DND-41 (cell line): ENCODE measurements around the gene TBX2.

Source experiments
- ATAC-seq: fragments of 200-7000 bp; cut with Tn5 transposase; 3 replicates; pipeline ENCODE4 v1.9.1; 2021; ENCODE audit warnings: low read depth; ENCODE audit not compliant: insufficient read depth
- DNase-seq: peaks from one replicate; pipeline ENCODE4 v3.0.0-alpha.2; 2020
- H2AFZ ChIP-seq: 2 replicates; pipeline ENCODE4 v1.6.0; 2012; ENCODE audit warnings: low read depth, low read length
- H3K27ac ChIP-seq: 2 replicates; pipeline ENCODE4 v1.5.1; 2012; ENCODE audit warnings: low read length, inconsistent platforms
- H3K27me3 ChIP-seq: fragments of 200-600 bp; sonication (generic); 2 replicates; pipeline ENCODE4 v1.6.0; 2012; ENCODE audit warnings: low read length, mild to moderate bottlenecking, inconsistent platforms; ENCODE audit not compliant: insufficient read depth, poor library complexity
- H3K36me3 ChIP-seq: 2 replicates; pipeline ENCODE4 v1.5.1; 2012; ENCODE audit warnings: low read length, inconsistent platforms; ENCODE audit not compliant: insufficient read depth
- H3K4me1 ChIP-seq: 2 replicates; pipeline ENCODE4 v1.5.1; 2012; ENCODE audit warnings: mild to moderate bottlenecking, low read length; ENCODE audit not compliant: insufficient read depth
- H3K4me2 ChIP-seq: 2 replicates; pipeline ENCODE4 v1.6.0; 2012; ENCODE audit warnings: mild to moderate bottlenecking, moderate library complexity, low read length, inconsistent platforms; ENCODE audit not compliant: insufficient read depth
- H3K4me3 ChIP-seq, 2 experiments: fragments of 200-600 bp in 1 of 2; shearing (Covaris generic) in 1 of 2; 2 replicates each; pipeline ENCODE4 v1.5.1; 2012 to 2016; ENCODE audit warnings: inconsistent platforms in 2 of 2, low read length in 2 of 2, mild to moderate bottlenecking in 2 of 2, low read depth in 1 of 2, moderate library complexity in 1 of 2
- H3K79me2 ChIP-seq: 2 replicates; pipeline ENCODE4 v1.6.0; 2012; ENCODE audit warnings: low read length, inconsistent platforms; ENCODE audit not compliant: insufficient read depth
- H3K9ac ChIP-seq: 2 replicates; pipeline ENCODE4 v1.6.0; 2012; ENCODE audit warnings: low read depth, mild to moderate bottlenecking, inconsistent platforms, low read length, moderate library complexity
- H3K9me3 ChIP-seq: 2 replicates; pipeline ENCODE4 v1.5.1; 2012; ENCODE audit warnings: low read length, moderate library complexity, mild to moderate bottlenecking, inconsistent platforms; ENCODE audit not compliant: insufficient read depth, severe bottlenecking
- H4K20me1 ChIP-seq: 2 replicates; pipeline ENCODE4 v1.6.0; 2012; ENCODE audit warnings: low read length; ENCODE audit not compliant: insufficient read depth
- EZH2 ChIP-seq: IDR thresholded peaks from 3 replicates; pipeline ENCODE4 v1.6.1; 2012; ENCODE audit warnings: borderline replicate concordance, low read depth, mild to moderate bottlenecking, moderate library complexity, low read length, inconsistent platforms; ENCODE audit not compliant: severe bottlenecking
- TF ChIP-seq, protein P1 (sequence below): IDR thresholded peaks from 2 replicates; pipeline ENCODE4 v1.5.1; 2012; ENCODE audit warnings: borderline replicate concordance, low read length, moderate library complexity, mild to moderate bottlenecking; ENCODE audit not compliant: poor library complexity, severe bottlenecking; ENCODE audit errors: extremely low read depth

The TBX2 gene

DNA sequence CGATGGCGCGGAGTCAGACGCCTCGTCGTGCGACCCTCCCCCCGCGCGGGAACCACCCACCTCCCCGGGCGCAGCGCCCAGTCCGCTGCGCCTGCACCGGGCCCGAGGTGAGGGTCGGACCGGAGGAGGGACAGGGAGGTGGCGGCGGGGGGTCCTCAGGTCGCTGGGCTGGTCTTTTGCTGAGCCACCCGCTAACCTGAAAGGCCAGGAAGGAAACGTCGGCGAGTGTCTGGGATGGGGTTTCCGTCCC lies 4.9 kb downstream of the TBX2 start:
- no peak for ATAC-seq
- Histone ChIP-seq H3K9me3 (no peaks in the 10 kb centered on the region), H4K20me1 (no peaks in the 10 kb centered on the region), H3K27ac (no peak overlapping the region), H3K4me3 (no peak overlapping the region), H3K4me2 (no peak overlapping the region), H3K79me2 (no peaks in the 10 kb centered on the region), H3K27me3 (peaks cover 10% of the 10 kb centered on the region), H2AFZ (no peak overlapping the region), H3K36me3 (no peaks in the 10 kb centered on the region), H3K4me1 (no peaks in the 10 kb centered on the region), H3K9ac (no peak overlapping the region)
- no peak for DNase-seq
- TF ChIP-seq EZH2, result no peak
- TF ChIP-seq, protein P1, sequence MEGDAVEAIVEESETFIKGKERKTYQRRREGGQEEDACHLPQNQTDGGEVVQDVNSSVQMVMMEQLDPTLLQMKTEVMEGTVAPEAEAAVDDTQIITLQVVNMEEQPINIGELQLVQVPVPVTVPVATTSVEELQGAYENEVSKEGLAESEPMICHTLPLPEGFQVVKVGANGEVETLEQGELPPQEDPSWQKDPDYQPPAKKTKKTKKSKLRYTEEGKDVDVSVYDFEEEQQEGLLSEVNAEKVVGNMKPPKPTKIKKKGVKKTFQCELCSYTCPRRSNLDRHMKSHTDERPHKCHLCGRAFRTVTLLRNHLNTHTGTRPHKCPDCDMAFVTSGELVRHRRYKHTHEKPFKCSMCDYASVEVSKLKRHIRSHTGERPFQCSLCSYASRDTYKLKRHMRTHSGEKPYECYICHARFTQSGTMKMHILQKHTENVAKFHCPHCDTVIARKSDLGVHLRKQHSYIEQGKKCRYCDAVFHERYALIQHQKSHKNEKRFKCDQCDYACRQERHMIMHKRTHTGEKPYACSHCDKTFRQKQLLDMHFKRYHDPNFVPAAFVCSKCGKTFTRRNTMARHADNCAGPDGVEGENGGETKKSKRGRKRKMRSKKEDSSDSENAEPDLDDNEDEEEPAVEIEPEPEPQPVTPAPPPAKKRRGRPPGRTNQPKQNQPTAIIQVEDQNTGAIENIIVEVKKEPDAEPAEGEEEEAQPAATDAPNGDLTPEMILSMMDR, result no peak

DNA sequence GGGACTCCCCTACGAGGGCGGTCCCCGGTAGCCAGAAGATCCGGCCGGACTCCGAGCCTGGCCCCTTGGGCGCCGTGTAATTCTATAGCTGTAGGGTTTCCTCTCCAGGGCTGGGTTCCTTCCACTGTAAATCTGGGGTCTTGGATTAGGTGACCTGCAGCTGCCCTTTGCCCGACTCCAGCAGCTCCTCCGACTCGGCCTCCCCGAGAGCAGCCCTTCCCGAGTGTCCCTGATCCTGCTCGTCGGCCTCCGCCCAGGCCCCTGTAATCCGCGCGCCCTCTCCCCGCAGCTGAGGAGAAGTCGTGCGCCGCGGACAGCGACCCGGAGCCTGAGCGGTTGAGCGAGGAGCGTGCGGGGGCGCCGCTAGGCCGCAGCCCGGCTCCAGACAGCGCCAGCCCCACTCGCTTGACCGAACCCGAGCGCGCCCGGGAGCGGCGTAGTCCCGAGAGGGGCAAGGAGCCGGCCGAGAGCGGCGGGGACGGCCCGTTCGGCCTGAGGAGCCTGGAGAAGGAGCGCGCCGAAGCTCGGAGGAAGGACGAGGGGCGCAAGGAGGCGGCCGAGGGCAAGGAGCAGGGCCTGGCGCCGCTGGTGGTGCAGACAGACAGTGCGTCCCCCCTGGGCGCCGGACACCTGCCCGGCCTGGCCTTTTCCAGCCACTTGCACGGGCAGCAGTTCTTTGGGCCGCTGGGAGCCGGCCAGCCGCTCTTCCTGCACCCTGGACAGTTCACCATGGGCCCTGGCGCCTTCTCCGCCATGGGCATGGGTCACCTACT lies 5.5 kb downstream of the TBX2 start:
- H4K20me1 ChIP-seq, result no peaks in the 10 kb centered on the region
- no peak overlapping the region for H3K4me3 ChIP-seq
- H3K9ac ChIP-seq, result no peak overlapping the region
- H3K9me3 ChIP-seq, result no peaks in the 10 kb centered on the region
- DNase-seq, result no peak
- no peak for ATAC-seq
- no peak overlapping the region for H3K27ac ChIP-seq
- no peak overlapping the region for H2AFZ ChIP-seq
- no peaks in the 10 kb centered on the region for H3K4me1 ChIP-seq
- H3K79me2 ChIP-seq, result no peaks in the 10 kb centered on the region
- TF ChIP-seq EZH2, result no peak
- TF ChIP-seq, protein P1, result no peak
- no peak overlapping the region for H3K4me2 ChIP-seq
- H3K36me3 ChIP-seq, result no peaks in the 10 kb centered on the region
- H3K27me3 ChIP-seq, result peaks cover 15% of the 10 kb centered on the region

DNA sequence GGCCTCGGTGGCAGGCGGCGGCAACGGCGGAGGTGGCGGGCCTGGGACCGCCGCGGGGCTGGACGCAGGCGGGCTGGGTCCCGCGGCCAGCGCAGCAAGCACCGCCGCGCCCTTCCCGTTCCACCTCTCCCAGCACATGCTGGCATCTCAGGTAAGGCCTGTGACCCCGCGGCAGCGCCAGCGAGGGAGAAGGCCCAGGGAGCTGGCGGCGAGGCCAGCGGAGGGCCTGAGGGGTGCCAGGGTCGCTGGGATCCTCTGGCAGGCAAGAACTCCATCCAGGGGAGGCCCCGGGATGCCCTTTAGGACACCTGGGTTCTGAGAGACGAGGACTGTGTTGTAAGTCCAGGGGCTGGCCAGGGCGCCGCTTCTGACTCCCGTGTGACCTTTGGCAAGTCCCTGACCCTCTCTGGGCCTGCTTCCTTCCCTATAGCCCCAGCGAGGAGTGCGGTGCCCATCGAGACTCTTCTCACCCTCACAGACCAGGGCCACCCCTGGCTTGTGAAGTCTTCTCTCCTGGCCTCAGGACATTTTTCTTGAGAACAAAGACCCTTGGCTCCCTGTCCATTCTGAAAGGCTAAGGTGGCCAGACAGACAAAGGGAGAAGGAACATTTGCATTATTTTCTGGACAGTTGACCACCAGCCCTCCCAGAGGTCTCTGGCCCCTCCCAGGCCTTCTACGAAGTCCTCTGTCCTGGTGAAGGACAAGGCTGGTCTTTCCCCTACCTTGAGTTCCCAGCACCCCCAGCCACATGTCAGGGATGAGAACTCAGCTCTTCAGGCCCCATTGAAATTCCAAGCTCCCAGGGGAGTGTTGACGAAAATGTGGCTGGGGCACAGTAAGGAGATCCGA lies 6.3 kb downstream of the TBX2 start:
- Histone ChIP-seq H3K79me2 (no peaks in the 10 kb centered on the region), H2AFZ (no peak overlapping the region), H4K20me1 (no peaks in the 10 kb centered on the region), H3K27me3 (peaks cover 18% of the 10 kb centered on the region), H3K9me3 (no peaks in the 10 kb centered on the region), H3K9ac (no peak overlapping the region), H3K4me2 (no peak overlapping the region), H3K27ac (no peak overlapping the region), H3K4me3 (no peak overlapping the region), H3K4me1 (no peaks in the 10 kb centered on the region), H3K36me3 (no peaks in the 10 kb centered on the region)
- ATAC-seq (no peak), DNase-seq (no peak)
- TF ChIP-seq, protein P1, result no peak
- TF ChIP-seq EZH2, result no peak
